PFSK-1 (cell line): ENCODE results near the gene RHOBTB3.

Experiments used
- FOXP2 ChIP-seq: optimal IDR thresholded peaks from 2 replicates; pipeline ENCODE3; 2011; ENCODE audit warnings: borderline replicate concordance, control low read depth, inconsistent platforms; ENCODE audit not compliant: insufficient read depth; ENCODE audit errors: extremely low read length, extremely low read depth
- POLR2AphosphoS5 ChIP-seq: IDR thresholded peaks from 2 replicates; pipeline ENCODE4 v1.6.1; 2012; ENCODE audit warnings: low read depth, mild to moderate bottlenecking, control low read depth, low read length, moderate library complexity
- SIN3A ChIP-seq: IDR thresholded peaks from 2 replicates; pipeline ENCODE4 v1.6.1; 2012; ENCODE audit warnings: mild to moderate bottlenecking, low read length, moderate library complexity, borderline replicate concordance; ENCODE audit not compliant: insufficient read depth

GRCh38 chr5:95739857-95740256 lies 8.7 kb downstream of the RHOBTB3 start:
- TF ChIP-seq SIN3A (no peak), POLR2AphosphoS5 (no peak), FOXP2 (no peak)
